Measurements from ENCODE around the gene CACNA1I.

GRCh38 chr22:39534591-39535356 is 35.8 kb upstream of the CACNA1I start:
- TF ChIP-seq CTCF (IDR thresholded peaks at IDR 0.05) (peak; percentile 95), ZFX (IDR thresholded peaks at IDR 0.05; ENCODE audit: borderline replicate concordance) (no peak)

All from 22Rv1 (cell line).